Calu3 (cell line): ENCODE measurements around the gene ATMIN. TPM values are rescaled to one million over a fixed set of nuclear protein-coding genes. Genes with fewer than 3 reads are reported as not detected.

ENCODE experiments used
- BruUV-seq: library from RNA; stranded (reverse); fragments of 400-500 nt; replicated peaks from 2 replicates; lab custom pipeline; 2021; lab: Mats Ljungman, UMichigan
- CTCF ChIA-PET: fragments of 300-600 bp; sonication (Branson Sonifier 250); formaldehyde crosslinking; loops from one replicate; lab custom pipeline; 2022; ENCODE audit warnings: antibody characterized with exemption; lab: Charles Lee
- DNase-seq: peaks from one replicate; pipeline ENCODE4 v3.0.0; 2022
- H3K27ac Mint-ChIP-seq: one replicate; pipeline ENCODE4 v1.8.0; 2022; ENCODE audit warnings: mixed read lengths; ENCODE audit not compliant: unreplicated experiment
- H3K27me3 Mint-ChIP-seq: one replicate; pipeline ENCODE4 v1.8.0; 2022; ENCODE audit warnings: mixed read lengths; ENCODE audit not compliant: unreplicated experiment
- H3K36me3 Mint-ChIP-seq: one replicate; pipeline ENCODE4 v1.8.0; 2022; ENCODE audit warnings: mild to moderate bottlenecking, moderate library complexity, mixed read lengths; ENCODE audit not compliant: insufficient read depth, unreplicated experiment
- H3K4me1 Mint-ChIP-seq: one replicate; pipeline ENCODE4 v1.8.0; 2022; ENCODE audit warnings: mild to moderate bottlenecking, low read depth, mixed read lengths; ENCODE audit not compliant: unreplicated experiment
- H3K4me3 Mint-ChIP-seq: one replicate; pipeline ENCODE4 v1.8.0; 2022; ENCODE audit warnings: mild to moderate bottlenecking, low read depth, moderate library complexity, mixed read lengths; ENCODE audit not compliant: unreplicated experiment
- H3K9me3 Mint-ChIP-seq: one replicate; pipeline ENCODE4 v1.8.0; 2022; ENCODE audit warnings: low read depth, mixed read lengths; ENCODE audit not compliant: unreplicated experiment
- intact Hi-C: fragments of 100-400 bp; cut with micrococcal nuclease; formaldehyde crosslinking; loops from one replicate; pipeline ENCODE4 v1.10.0; 2022; ENCODE audit not compliant: unreplicated experiment
- total RNA-seq: library from RNA; stranded (reverse); gene quantifications from 2 replicates; pipeline ENCODE4 v1.2.3, GENCODE V29; 2022
- TF ChIP-seq, protein P1 (sequence below): fragments of 200-600 bp; IDR thresholded peaks from one replicate; pipeline ENCODE4 v1.8.0; 2022; ENCODE audit warnings: antibody characterized with exemption; ENCODE audit not compliant: unreplicated experiment

Gene ATMIN
- total RNA-seq, 1 experiment from 2014 or later, result 64.3 TPM

DNA sequence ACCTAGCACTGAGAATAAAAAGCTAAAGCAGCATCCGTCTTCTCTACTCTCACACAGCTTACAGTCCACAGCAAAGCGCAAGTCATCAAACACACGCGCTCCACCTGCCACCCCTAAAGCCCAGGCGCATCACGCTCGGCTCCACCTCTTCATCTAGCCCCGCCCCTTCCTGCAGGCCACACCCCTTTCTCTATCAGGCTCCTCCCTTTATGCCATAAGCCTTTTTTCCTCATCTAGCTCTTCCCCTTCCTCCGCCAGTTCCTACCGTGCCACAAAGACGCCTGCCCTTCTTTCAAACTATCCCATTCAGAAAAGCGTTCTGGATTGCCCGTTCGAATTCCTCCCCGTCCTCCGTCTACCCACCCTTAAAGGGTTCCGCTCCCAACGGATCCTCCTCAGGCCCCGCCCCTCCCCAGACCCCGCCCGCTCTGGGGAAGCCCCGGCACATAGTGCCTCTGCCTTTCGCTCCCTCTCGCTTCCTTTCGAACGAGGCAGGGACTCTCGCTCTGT lies 41.0 kb downstream of the ATMIN start:
- TF ChIP-seq, protein P1, sequence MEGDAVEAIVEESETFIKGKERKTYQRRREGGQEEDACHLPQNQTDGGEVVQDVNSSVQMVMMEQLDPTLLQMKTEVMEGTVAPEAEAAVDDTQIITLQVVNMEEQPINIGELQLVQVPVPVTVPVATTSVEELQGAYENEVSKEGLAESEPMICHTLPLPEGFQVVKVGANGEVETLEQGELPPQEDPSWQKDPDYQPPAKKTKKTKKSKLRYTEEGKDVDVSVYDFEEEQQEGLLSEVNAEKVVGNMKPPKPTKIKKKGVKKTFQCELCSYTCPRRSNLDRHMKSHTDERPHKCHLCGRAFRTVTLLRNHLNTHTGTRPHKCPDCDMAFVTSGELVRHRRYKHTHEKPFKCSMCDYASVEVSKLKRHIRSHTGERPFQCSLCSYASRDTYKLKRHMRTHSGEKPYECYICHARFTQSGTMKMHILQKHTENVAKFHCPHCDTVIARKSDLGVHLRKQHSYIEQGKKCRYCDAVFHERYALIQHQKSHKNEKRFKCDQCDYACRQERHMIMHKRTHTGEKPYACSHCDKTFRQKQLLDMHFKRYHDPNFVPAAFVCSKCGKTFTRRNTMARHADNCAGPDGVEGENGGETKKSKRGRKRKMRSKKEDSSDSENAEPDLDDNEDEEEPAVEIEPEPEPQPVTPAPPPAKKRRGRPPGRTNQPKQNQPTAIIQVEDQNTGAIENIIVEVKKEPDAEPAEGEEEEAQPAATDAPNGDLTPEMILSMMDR, result no peak

DNA sequence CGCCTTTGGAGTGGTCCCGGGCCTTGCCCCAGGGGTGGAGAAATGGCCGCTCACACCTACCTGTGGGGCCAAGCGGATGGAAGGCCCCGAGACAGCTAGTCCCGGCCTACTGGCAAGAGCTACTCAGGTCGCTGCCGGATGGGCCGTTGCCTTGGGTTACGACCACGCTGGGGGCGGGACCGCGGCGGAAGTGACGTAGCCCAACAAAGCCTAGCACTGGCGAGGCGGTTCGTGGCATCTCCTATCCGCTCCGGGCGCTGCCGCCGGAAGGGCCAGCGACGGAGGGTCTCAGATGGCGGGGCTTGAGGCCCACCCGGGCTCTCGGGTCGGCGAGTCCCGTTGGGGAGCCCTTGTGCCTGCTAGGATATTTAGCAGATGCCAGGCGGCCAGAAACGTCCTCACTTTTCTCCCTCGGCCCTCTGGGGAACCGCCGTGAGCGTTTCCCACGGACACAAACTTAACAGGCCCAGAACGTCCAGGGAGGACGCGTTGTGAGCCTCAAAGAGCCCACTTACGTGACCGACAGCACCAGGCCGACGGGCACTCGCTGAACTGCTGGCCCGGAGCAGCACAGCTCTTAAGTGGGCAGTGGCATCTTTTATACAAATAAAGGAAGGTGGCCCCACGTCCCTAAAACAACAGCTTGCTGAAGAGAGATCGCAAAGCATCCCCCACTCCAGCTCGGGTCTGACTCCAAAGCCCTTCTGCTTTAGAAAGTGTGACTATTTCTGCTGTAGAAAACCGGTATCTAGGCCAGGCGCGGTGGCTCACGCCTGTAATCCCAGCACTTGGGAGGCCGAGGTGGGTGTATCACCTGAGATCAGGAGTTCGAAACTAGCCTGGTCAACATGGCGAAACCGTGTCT lies 41.7 kb downstream of the ATMIN start, which contains the start of gene C16orf46:
Gene C16orf46, minus strand, starts transcription at position 163 of the 865 bp plus-strand sequence. CDS start 13,283 bp downstream, outside the sequence.
- H3K9me3 Mint-ChIP-seq, result no peaks in the 10 kb centered on the region
- H3K4me3 Mint-ChIP-seq, result no peak within 1 kb of the TSS
- no peaks in the 10 kb centered on the region for H3K4me1 Mint-ChIP-seq
- no peaks in the 10 kb centered on the region for H3K27me3 Mint-ChIP-seq
- H3K27ac Mint-ChIP-seq, result no peak within 1 kb of the TSS
- BruUV-seq, result TSS peak; percentile 94
- peak; percentile 99 for DNase-seq
- H3K36me3 Mint-ChIP-seq, result peaks cover 14% of the 10 kb centered on the region
- CTCF ChIA-PET, result interaction anchor here (0.5 to 1.2 kb wide), 5 partner anchors 14 to 161 kb away, joined by 3 to 9 read pairs (median 3); partner anchors contain the start of genes ATMIN and BCO1
- intact Hi-C loops, result loop anchor here (5.0 kb wide), 1 partner anchor 65 kb away; no protein-coding TSS in a partner anchor
- TF ChIP-seq, protein P1, result no peak

More for the DNA sequence above, 41.0 kb downstream of the ATMIN start:
- H3K4me3 Mint-ChIP-seq, result no peak overlapping the region
- H3K27me3 Mint-ChIP-seq, result no peaks in the 10 kb centered on the region
- H3K36me3 Mint-ChIP-seq, result peaks cover 10% of the 10 kb centered on the region
- BruUV-seq, result no TSS peak
- no peak overlapping the region for H3K27ac Mint-ChIP-seq
- peak; percentile 94 for DNase-seq
- intact Hi-C loops, result loop anchor here (5.0 kb wide), 1 partner anchor 66 kb away; no protein-coding TSS in a partner anchor
- peaks cover 6% of the 10 kb centered on the region for H3K4me1 Mint-ChIP-seq
- CTCF ChIA-PET, result interaction anchor here (0.7 to 1.2 kb wide), 4 partner anchors 41 to 162 kb away, joined by 3 to 9 read pairs (median 3); partner anchors contain the start of genes ATMIN and BCO1
- no peaks in the 10 kb centered on the region for H3K9me3 Mint-ChIP-seq

DNA sequence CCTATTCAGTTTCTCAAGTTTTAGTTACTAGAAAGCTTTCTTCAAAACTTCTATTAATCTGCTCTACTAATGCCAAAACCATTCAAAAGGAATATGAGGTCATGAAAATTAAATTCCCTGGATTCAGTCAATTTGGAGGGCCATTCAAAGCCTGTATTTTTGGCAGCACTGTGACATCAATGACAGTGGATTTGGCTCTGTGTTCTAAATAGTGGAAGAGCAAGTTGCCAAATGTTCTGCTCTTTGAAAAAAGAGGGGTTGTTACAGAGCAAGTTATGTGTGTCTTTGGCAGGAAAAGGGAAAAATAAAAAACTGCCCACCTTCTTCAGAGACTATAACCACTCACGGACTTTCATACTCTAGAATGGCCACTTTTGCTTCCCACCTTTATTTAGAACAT lies 44.6 kb downstream of the ATMIN start:
- peak overlapping the region; percentile 17 for H3K27ac Mint-ChIP-seq
- H3K9me3 Mint-ChIP-seq, result no peaks in the 10 kb centered on the region
- no TSS peak for BruUV-seq
- no peak overlapping the region for H3K4me3 Mint-ChIP-seq
- H3K4me1 Mint-ChIP-seq, result no peaks in the 10 kb centered on the region
- TF ChIP-seq, protein P1, result no peak
- H3K27me3 Mint-ChIP-seq, result no peaks in the 10 kb centered on the region
- no peak for DNase-seq
- H3K36me3 Mint-ChIP-seq, result peaks cover 28% of the 10 kb centered on the region
- CTCF ChIA-PET, result interaction anchor here (0.5 kb wide), 1 partner anchor 89 kb away, joined by 3 read pairs; no protein-coding TSS in a partner anchor
- intact Hi-C loops, result no loop called here

DNA sequence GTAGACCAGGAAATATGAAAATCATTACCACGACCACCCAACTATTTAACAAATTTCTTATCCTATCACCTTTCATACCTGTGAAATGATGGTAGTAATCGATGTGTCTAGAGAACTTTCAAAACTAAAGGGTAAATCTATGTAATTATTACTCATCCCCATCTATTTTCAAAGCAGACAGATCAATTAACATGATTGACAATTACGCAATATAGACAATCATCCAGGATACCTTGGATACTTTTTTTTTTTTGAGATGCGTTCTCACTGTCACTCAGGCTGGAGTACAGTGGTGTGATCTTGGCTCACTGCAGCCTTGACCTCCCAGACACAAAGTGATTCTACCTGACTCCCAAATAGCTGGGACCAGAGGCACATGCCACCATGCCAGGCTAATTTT lies 45.4 kb downstream of the ATMIN start:
- no peak overlapping the region for H3K27ac Mint-ChIP-seq
- CTCF ChIA-PET, result no interaction called here

More for the DNA sequence above, 45.4 kb downstream of the ATMIN start:
- no peak for DNase-seq
- H3K36me3 Mint-ChIP-seq, result peaks cover 29% of the 10 kb centered on the region
- no peaks in the 10 kb centered on the region for H3K9me3 Mint-ChIP-seq
- H3K27me3 Mint-ChIP-seq, result no peaks in the 10 kb centered on the region
- H3K4me1 Mint-ChIP-seq, result no peaks in the 10 kb centered on the region
- intact Hi-C loops, result no loop called here
- H3K4me3 Mint-ChIP-seq, result no peak overlapping the region
- no TSS peak for BruUV-seq
- TF ChIP-seq, protein P1, result no peak
